Measurements from ENCODE around the gene UNCX. TPM values are rescaled to one million over a fixed set of nuclear protein-coding genes. Genes with fewer than 3 reads are reported as not detected.

Gene UNCX
- total RNA-seq, 2 experiments from 2014 or later, result not detected

- H3K9me3 Mint-ChIP-seq, result no peaks in the 10 kb centered on the region
- DNase-seq, result no peak
- peaks cover 65% of the 10 kb centered on the region for H3K27me3 Mint-ChIP-seq
- peak overlapping the region; percentile 41 for H3K27ac Mint-ChIP-seq
- peaks cover 9% of the 10 kb centered on the region for H3K4me1 Mint-ChIP-seq
- peaks cover 3% of the 10 kb centered on the region for H3K36me3 Mint-ChIP-seq (ENCODE audit: low read depth)
- peak overlapping the region; percentile 10 for H3K4me3 Mint-ChIP-seq
- CTCF ChIA-PET, result interaction anchor here (1.9 kb wide), 1 partner anchor 17 kb away, joined by 4 read pairs; no protein-coding TSS in a partner anchor
- POLR2A ChIA-PET, result no interaction called here
These were observed 2.1 kb upstream of the UNCX start for GRCh38 chr7:1230411-1231213.

DNA sequence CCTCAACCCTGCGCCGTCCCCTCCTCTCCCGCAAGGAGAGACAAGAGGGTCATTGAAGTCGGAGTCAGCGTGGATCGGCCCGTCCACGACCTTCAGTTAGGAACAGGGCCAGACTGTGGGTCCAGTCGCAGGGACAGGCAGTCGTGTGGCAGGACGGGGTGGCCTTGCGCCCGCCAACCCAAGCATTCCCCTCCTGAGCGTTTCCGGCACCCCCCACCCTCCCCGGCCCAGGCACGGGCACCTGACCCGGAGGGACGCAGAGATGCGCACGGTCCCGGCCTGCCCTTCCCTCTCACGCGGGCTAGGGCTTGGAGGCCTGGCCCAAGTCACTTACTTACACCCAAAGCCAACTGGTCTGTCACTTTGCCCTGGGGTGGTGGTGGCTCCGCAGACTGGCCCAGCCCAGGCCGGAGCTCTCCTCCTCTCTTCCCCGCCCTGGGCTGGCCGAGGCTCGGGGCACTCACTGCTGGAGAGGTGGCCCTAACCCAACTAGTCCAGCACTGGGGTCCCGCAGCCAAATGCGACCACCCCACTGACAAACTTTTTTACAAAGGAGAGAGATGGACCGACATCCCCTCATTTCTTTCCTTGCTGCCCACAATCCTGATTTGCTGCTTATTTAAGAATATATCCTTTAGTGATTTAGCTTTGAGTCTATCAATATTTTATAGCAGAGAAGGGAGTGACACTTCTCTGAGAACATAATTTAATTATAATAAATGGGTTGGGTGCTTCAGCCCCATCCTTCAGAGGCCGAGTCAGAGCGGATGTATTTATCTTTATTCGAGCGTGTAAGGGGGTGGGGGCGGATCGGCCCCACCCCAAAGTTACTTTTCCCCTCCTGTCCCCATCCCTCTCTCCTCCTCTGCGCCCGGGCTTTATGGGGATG is 1.2 kb upstream of the UNCX start:
- no peak for DNase-seq
- Mint-ChIP-seq H3K27me3 (peaks cover 58% of the 10 kb centered on the region), H3K27ac (peak overlapping the region; percentile 25), H3K4me3 (peak overlapping the region; percentile 24), H3K4me1 (peaks cover 11% of the 10 kb centered on the region), H3K9me3 (no peaks in the 10 kb centered on the region), H3K36me3 (ENCODE audit: low read depth) (peaks cover 3% of the 10 kb centered on the region)
- ChIA-PET POLR2A (no interaction called here), CTCF (interaction anchor here (1.9 kb wide), 1 partner anchor 17 kb away, joined by 4 read pairs; no protein-coding TSS in a partner anchor)

DNA sequence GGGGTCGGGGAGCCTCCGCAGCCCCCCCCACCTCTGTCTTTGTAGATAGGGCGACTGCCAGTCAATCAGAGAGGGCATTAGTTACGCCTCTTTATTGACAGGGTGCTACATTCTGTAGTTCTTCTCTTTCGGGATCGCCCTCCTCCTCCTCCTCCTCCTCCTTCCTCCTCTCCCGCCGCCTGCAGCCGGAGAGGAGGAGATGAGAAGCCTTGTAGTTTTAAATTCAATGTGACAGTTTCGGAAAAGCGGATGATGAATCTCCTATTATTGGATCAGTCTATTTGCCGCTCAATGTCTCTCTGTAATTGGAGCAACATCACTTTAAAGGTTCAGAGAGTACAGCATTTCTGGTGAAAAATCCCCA is 587 bp upstream of the UNCX start:
- no peaks in the 10 kb centered on the region for H3K9me3 Mint-ChIP-seq
- H3K4me1 Mint-ChIP-seq, result peaks cover 11% of the 10 kb centered on the region
- ChIA-PET CTCF (interaction anchor here (1.9 kb wide), 1 partner anchor 16 kb away, joined by 4 read pairs; no protein-coding TSS in a partner anchor), POLR2A (no interaction called here)
- peak overlapping the region; percentile 24 for H3K4me3 Mint-ChIP-seq
- peaks cover 53% of the 10 kb centered on the region for H3K27me3 Mint-ChIP-seq
- H3K36me3 Mint-ChIP-seq (ENCODE audit: low read depth), result peaks cover 3% of the 10 kb centered on the region
- no peak for DNase-seq
- peak overlapping the region; percentile 68 for H3K27ac Mint-ChIP-seq

- H3K36me3 Mint-ChIP-seq (ENCODE audit: low read depth), result peaks cover 3% of the 10 kb centered on the region
- DNase-seq, result no peak
- H3K4me3 Mint-ChIP-seq, result no peak overlapping the region
- no peak overlapping the region for H3K27ac Mint-ChIP-seq
- H3K4me1 Mint-ChIP-seq, result peaks cover 12% of the 10 kb centered on the region
- ChIA-PET POLR2A (no interaction called here), CTCF (no interaction called here)
- H3K9me3 Mint-ChIP-seq, result no peaks in the 10 kb centered on the region
- H3K27me3 Mint-ChIP-seq, result peaks cover 48% of the 10 kb centered on the region
These were observed 819 bp downstream of the UNCX start for GRCh38 chr7:1233333-1234048.

DNA sequence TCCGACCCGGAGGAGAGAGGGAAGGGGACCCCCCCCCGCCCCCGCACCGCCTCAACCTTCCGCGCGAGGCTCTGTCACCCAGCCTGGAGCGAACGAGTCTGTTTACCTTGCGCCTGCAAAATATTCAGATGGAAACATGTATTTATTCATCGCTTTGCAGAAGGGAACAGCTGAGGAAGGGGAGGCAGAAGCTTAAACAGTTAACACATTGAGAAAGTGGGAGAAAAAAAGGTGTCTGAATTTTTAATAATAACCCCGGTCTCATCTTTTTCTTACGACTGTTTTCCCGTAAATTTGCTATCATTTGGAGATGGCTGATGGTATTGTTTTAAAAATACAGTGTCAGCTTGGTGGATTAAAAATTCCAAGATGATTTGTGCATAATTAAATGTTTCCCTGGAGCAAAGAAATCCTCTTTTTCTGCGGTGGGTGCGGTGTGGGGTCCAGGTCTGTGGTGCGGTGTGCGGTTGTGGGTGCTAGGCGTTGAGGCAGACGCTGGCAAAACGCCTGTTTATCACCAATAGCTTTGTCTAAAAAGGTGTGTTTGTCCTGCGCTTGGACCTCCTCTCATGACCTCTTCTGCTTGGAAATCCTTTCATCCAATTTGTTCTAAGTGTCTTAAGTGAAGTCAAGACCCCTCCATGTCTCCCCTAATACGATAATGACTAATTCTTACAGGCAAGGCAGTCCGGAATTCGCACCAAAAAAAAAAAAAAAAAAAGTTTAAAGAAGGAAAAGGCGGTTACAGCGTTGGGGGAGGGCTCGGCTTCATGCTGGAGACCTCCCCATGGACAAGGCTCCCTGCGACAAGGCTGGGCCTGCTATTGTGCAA is 1.6 kb downstream of the UNCX start:
- Mint-ChIP-seq H3K36me3 (ENCODE audit: low read depth) (peaks cover 3% of the 10 kb centered on the region), H3K4me3 (peak overlapping the region; percentile 50), H3K27ac (peak overlapping the region; percentile 83), H3K4me1 (peaks cover 12% of the 10 kb centered on the region), H3K9me3 (no peaks in the 10 kb centered on the region), H3K27me3 (peaks cover 50% of the 10 kb centered on the region)
- ChIA-PET POLR2A (no interaction called here), CTCF (no interaction called here)
- DNase-seq, result no peak

DNA sequence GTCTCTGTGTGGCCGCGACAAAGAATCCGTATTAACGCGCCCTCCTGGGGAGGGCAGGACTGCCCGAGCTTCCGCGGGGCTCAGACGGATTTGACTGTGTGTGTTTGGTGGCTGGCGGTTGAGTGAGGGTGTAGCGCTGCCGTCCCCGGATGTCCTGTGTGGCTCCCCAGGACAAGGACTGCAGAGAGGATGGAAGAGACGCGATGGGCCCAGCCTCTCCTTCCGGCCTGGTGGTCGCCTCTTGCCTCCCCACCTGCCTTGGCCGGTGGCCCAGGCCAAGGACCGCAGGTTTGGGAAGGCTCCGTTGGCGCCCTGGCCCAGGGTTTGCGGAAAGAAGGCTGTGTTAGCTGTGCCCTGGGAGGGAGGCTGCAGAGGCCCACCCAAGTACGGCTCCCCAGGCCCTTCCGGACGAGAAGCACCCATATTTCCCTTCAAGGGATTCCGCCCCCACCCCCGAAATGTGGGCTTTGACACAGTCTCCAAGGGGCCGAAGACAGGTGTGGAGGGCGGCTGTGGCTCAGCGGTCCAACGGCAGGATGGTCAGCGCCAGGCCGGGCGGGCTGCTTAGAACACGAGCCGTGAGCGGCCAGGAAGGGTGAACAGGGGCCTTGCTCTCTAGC is 2.3 kb downstream of the UNCX start:
- peak overlapping the region; percentile 50 for H3K4me3 Mint-ChIP-seq
- H3K36me3 Mint-ChIP-seq (ENCODE audit: low read depth), result peaks cover 3% of the 10 kb centered on the region
- H3K27ac Mint-ChIP-seq, result peak overlapping the region; percentile 83
- ChIA-PET CTCF (no interaction called here), POLR2A (no interaction called here)
- peaks cover 58% of the 10 kb centered on the region for H3K27me3 Mint-ChIP-seq
- peak; percentile 12 for DNase-seq
- peaks cover 12% of the 10 kb centered on the region for H3K4me1 Mint-ChIP-seq
- no peaks in the 10 kb centered on the region for H3K9me3 Mint-ChIP-seq

DNA sequence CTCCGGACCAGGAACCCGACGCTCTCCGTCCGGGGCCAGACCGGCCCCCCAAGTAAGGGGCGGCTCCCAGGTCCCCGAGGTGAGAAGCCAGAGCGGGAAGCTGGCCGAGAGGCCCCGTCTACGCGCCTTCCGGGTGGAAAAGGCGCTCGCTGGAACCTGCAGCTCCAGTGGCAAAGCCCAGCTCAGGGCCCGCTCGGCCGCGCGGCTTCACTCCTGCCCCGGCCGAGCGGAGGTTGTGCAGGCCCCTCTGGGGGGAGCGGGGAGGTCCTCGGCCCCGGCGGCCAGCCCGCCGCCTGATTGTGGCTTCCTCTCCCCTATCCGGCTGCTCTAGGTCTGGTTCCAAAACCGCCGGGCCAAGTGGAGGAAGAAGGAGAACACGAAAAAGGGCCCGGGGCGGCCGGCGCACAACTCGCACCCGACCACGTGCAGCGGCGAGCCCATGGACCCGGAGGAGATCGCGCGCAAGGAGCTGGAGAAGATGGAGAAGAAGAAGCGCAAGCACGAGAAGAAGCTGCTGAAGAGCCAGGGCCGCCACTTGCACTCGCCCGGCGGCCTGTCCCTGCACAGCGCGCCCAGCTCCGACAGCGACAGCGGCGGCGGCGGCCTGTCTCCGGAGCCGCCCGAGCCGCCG is 2.9 kb downstream of the UNCX start:
- Mint-ChIP-seq H3K4me3 (peak overlapping the region; percentile 60), H3K9me3 (no peaks in the 10 kb centered on the region), H3K36me3 (ENCODE audit: low read depth) (peaks cover 3% of the 10 kb centered on the region), H3K4me1 (peaks cover 12% of the 10 kb centered on the region), H3K27ac (peak overlapping the region; percentile 76), H3K27me3 (peaks cover 61% of the 10 kb centered on the region)
- ChIA-PET CTCF (interaction anchor here (0.6 kb wide), 1 partner anchor 271 kb away, joined by 3 read pairs; no protein-coding TSS in a partner anchor), POLR2A (no interaction called here)
- no peak for DNase-seq

DNA sequence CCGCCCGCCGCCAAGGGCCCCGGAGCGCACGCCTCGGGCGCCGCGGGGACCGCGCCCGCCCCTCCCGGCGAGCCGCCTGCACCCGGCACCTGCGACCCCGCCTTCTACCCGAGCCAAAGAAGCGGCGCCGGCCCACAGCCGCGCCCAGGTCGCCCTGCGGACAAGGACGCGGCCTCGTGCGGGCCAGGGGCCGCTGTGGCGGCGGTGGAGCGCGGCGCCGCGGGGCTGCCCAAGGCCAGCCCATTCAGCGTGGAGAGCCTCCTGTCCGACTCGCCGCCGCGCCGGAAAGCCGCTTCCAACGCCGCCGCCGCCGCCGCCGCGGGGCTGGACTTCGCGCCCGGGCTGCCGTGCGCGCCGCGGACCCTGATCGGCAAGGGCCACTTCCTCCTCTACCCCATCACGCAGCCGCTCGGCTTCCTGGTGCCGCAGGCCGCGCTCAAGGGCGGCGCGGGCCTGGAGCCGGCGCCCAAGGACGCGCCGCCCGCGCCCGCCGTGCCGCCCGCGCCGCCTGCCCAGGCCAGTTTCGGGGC is 3.5 kb downstream of the UNCX start:
- ChIA-PET POLR2A (no interaction called here), CTCF (no interaction called here)
- DNase-seq, result no peak
- Mint-ChIP-seq H3K4me1 (peaks cover 12% of the 10 kb centered on the region), H3K27ac (no peak overlapping the region), H3K4me3 (no peak overlapping the region), H3K9me3 (no peaks in the 10 kb centered on the region), H3K36me3 (ENCODE audit: low read depth) (peaks cover 3% of the 10 kb centered on the region), H3K27me3 (peaks cover 58% of the 10 kb centered on the region)

DNA sequence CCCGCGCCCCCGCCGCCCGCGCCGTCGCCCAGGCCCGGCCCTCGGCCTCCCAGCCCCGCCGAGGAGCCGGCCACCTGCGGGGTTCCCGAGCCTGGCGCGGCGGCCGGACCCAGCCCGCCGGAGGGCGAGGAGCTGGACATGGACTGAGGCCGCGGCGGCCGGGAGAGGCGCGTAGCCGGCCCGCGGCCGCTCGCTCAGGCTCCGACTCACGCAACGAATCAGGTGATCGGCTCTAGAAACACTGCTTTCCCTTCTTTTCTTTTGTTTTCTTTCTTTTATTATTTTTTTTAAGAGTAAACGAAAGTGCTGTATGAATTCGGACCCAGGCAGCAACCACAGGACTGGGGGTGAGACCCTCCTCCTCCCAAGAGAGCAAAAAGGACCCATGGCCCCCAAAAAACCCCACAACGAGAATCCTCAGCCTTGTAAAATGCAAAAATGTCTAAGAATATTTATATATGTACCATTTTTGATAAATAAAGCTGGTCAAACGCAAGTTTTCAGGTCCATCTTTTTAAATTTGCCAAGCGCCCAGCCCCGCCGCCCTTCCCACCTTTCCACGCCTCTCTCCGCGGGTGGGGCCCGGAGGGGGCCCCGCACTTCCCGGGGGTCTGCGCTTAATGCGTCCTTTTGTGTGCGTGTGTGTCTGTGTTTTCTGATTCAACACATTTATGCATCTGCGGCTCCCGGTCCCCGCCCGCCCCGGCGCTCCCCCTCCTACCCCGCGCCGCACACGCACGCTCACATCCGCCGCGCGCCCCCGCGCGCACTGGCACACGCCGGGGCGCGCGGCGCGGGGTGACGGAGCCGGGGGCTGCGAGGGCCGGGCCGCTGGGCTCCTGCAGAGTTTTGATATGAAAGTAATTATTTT is 4.4 kb downstream of the UNCX start:
- Mint-ChIP-seq H3K36me3 (ENCODE audit: low read depth) (peaks cover 3% of the 10 kb centered on the region), H3K27me3 (peaks cover 55% of the 10 kb centered on the region), H3K27ac (peak overlapping the region; percentile 69), H3K4me3 (peak overlapping the region; percentile 10), H3K9me3 (no peaks in the 10 kb centered on the region), H3K4me1 (peaks cover 12% of the 10 kb centered on the region)
- POLR2A ChIA-PET, result no interaction called here
- CTCF ChIA-PET, result no interaction called here
- no peak for DNase-seq

- H3K4me1 Mint-ChIP-seq, result peaks cover 12% of the 10 kb centered on the region
- peaks cover 51% of the 10 kb centered on the region for H3K27me3 Mint-ChIP-seq
- POLR2A ChIA-PET, result no interaction called here
- CTCF ChIA-PET, result no interaction called here
- peak overlapping the region; percentile 64 for H3K27ac Mint-ChIP-seq
- H3K9me3 Mint-ChIP-seq, result no peaks in the 10 kb centered on the region
- no peak overlapping the region for H3K4me3 Mint-ChIP-seq
- H3K36me3 Mint-ChIP-seq (ENCODE audit: low read depth), result peaks cover 3% of the 10 kb centered on the region
- DNase-seq, result no peak
These were observed 5.1 kb downstream of the UNCX start for GRCh38 chr7:1237704-1238255.

All from activated CD4-positive, alpha-beta T cell treated with anti-CD3 and anti-CD28 coated beads, Interleukin-2, amount 10 ng/mL, durations not matched to agents 7 days and 5 days (primary cell).